SK-N-MC (cell line): Measurements from ENCODE around the gene MRAP.

ENCODE experiments used
- EZH2 ChIP-seq: fragments of 200-600 bp; sonication (generic); IDR thresholded peaks from one replicate; pipeline ENCODE4 v1.6.1; 2017; ENCODE audit warnings: antibody characterized with exemption
- FOXP2 ChIP-seq: optimal IDR thresholded peaks from 2 replicates; pipeline ENCODE3; 2011; ENCODE audit warnings: mild to moderate bottlenecking, moderate library complexity; ENCODE audit not compliant: insufficient read depth; ENCODE audit errors: extremely low read length, control extremely low read depth

DNA sequence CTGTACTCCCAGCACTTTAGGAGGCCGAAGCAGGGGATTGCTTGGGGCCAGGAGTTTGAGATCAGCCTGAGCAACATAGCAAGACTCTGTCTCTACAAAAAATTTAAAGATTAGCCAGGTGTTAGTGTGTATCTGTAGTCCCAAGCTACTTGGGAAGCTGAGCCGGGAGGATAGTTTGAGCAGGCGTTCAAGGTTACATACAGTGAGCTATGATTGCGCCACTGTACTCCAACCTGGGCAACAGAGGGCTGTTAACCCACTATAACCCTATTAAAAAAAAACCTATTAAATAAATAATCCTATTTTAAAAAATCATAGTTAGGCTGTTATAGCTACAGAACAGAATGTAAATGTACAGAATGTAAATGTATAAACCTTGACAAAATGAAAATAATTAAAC is 22.0 kb upstream of the MRAP start:
- TF ChIP-seq EZH2: no peak
- no peak for TF ChIP-seq FOXP2
